HUES48 (cell line): ENCODE measurements around the gene PP2D1.

Experiments used
- H3K27ac ChIP-seq: one replicate; pipeline ENCODE4 v1.7.0; 2013; ENCODE audit warnings: low read depth, low read length, inconsistent platforms
- H3K27me3 ChIP-seq: 2 replicates; pipeline ENCODE4 v1.6.1; 2013; ENCODE audit warnings: mild to moderate bottlenecking, low read length; ENCODE audit not compliant: control insufficient read depth, insufficient read depth
- H3K36me3 ChIP-seq: 2 replicates; pipeline ENCODE4 v1.6.1; 2013; ENCODE audit warnings: low read length; ENCODE audit not compliant: control insufficient read depth, insufficient read depth
- H3K4me1 ChIP-seq: 2 replicates; pipeline ENCODE4 v1.6.1; 2013; ENCODE audit warnings: mild to moderate bottlenecking, low read length; ENCODE audit not compliant: control insufficient read depth, insufficient read depth
- H3K4me3 ChIP-seq: 2 replicates; pipeline ENCODE4 v1.5.1; 2013; ENCODE audit warnings: mild to moderate bottlenecking, low read depth, low read length
- H3K9ac ChIP-seq: 2 replicates; pipeline ENCODE4 v1.6.1; 2013; ENCODE audit warnings: mild to moderate bottlenecking, low read depth, low read length, moderate library complexity
- H3K9me3 ChIP-seq: 2 replicates; pipeline ENCODE4 v1.6.1; 2013; ENCODE audit warnings: low read length; ENCODE audit not compliant: control insufficient read depth, insufficient read depth

The PP2D1 gene, protein sequence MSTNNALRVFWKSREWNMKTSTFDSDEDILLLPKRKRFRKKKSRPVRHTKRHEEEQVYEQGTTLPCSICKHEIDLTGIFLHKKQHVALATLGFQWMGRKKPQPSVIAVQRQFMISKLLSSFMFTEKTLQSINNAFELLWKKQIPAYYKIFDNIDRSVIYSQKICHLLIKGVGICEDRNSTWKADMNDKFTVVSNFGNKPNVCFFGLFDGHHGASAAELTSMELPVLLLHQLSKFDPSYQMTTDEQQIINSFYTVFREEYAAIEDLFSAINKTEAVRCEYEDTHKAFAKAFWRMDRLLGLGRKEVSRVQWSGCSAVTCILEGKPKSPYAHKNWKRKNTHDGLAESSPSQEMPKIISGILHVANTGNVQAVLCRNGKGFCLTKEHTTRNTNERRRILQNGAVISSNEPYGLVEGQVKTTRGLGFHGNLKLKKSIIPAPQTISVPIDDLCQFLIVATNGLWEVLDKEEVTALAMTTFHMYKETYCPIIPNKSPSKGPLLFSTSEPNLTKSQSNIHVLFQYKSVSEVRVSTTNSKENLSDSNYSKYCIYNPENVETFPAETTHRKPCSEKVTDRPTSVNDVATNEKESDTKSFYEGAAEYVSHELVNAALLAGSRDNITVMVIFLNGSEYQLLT

DNA sequence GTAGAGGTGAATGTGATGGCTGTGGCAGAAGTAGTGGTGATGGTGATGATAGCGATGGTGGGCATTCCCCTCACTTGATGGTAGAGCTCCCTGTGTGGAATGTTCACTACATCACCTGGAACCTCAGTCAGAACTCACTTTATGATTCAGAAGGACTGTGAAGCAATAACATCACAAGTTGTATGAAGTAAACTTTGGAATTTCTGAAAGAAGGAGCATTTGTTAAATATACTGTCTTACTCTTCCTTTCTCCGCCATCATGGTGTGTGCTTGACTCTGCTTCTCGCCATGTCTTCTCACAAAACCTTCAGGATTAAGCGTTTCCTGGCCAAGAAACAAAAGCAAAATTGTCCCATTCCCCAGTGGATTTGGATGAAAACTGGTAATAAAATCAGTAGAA is at the start of gene PP2D1:
Gene PP2D1 (minus strand): TSS at position 101 of the 400 bp plus-strand sequence. CDS start 192 bp downstream, outside the sequence.
- H3K9me3 ChIP-seq, result no peaks in the 10 kb centered on the region
- no peak within 1 kb of the TSS for H3K9ac ChIP-seq
- no peaks in the 10 kb centered on the region for H3K36me3 ChIP-seq
- H3K4me1 ChIP-seq, result no peaks in the 10 kb centered on the region
- no peaks in the 10 kb centered on the region for H3K27me3 ChIP-seq
- H3K4me3 ChIP-seq, result no peak within 1 kb of the TSS
- no peak within 1 kb of the TSS for H3K27ac ChIP-seq

DNA sequence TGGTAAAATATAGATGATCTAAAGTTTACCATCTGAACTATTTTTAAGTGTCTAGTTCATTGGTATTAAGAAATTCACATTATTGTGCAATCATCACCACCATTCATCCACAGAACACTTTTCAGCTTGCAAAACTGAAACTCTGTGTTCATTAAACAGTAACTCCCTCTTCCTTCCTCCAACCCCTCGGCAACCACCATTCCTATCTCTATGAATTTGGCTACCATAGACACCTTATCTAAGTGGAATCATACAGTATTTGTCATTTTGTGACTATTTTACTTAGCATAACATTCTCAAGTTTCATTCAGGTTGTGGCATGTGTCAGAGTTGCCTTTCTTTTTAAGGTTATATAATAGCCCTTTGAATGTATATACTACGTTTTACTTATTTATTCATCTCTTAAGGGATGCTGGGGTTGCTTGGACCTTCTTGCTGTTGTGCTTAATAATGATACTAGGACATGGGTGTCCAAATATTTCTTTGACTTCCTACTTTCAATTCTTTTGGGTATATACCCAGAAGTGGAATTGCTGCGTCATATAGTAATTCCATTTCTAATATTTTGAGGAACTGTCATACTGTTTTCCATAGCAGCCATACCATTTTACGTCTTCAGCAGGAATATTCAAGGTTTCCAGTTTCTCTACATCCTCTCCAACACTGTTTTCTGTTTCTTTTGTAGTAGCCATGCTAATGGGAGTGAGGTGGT is 49.1 kb upstream of the PP2D1 start:
- Histone ChIP-seq H3K36me3 (no peaks in the 10 kb centered on the region), H3K4me3 (no peak overlapping the region), H3K9me3 (no peaks in the 10 kb centered on the region), H3K4me1 (no peaks in the 10 kb centered on the region), H3K27me3 (no peaks in the 10 kb centered on the region), H3K27ac (no peak overlapping the region), H3K9ac (no peak overlapping the region)

DNA sequence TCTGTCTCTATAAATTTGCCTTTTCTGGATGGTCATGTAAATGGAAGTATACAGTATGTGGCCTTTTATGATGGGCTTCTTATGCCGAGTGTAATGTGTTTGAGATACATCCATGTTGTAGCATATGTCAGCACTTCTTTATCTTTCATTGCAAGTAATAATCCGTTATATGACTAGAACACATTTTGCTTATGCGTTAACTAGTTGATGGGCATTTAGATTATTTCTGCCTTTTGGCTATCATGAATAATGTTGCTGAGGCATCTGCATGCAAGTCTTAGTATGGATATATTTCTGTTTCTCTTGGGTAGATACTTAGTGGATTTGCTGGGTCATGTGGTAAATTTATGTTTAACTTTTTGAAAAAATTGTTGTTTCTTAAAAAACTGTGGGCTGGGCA is 47.9 kb upstream of the PP2D1 start:
- no peak overlapping the region for H3K27ac ChIP-seq
- no peaks in the 10 kb centered on the region for H3K27me3 ChIP-seq
- no peaks in the 10 kb centered on the region for H3K36me3 ChIP-seq
- no peaks in the 10 kb centered on the region for H3K9me3 ChIP-seq
- H3K9ac ChIP-seq, result no peak overlapping the region
- H3K4me3 ChIP-seq, result no peak overlapping the region
- peaks cover 1% of the 10 kb centered on the region; the same call in 1 of the 2 replicates for H3K4me1 ChIP-seq

DNA sequence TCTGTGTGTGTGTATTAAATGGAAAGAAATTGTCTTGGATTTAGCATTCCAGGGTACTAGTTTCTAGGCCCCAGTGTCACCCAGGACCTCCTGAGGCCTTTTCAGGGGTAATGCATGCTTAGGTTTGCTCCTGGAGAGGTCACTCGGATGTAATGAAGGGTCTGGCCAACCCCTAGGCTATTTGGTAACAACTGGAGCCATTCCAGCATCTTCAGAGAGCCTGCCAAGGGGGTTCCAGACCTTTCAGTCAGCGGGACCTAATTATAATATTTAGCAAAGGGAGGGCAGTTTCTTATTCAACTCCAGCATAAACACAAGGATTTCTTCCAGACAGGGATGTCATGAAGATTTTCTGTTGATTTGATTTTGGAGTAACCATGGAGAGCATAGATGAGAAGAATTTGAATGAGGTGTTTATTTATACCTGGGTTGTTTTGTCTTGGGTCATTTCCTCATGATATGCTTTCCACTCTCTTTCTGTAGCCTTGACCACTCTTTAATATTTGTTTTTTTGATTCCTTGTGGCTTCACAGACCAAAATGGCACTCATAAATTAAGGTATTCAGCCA is 45.6 kb upstream of the PP2D1 start:
- H3K36me3 ChIP-seq, result no peaks in the 10 kb centered on the region
- no peaks in the 10 kb centered on the region for H3K27me3 ChIP-seq
- no peak overlapping the region for H3K9ac ChIP-seq
- peaks cover 3% of the 10 kb centered on the region; the same call in 1 of the 2 replicates for H3K4me1 ChIP-seq
- no peak overlapping the region for H3K4me3 ChIP-seq
- H3K9me3 ChIP-seq, result no peaks in the 10 kb centered on the region
- no peak overlapping the region for H3K27ac ChIP-seq

DNA sequence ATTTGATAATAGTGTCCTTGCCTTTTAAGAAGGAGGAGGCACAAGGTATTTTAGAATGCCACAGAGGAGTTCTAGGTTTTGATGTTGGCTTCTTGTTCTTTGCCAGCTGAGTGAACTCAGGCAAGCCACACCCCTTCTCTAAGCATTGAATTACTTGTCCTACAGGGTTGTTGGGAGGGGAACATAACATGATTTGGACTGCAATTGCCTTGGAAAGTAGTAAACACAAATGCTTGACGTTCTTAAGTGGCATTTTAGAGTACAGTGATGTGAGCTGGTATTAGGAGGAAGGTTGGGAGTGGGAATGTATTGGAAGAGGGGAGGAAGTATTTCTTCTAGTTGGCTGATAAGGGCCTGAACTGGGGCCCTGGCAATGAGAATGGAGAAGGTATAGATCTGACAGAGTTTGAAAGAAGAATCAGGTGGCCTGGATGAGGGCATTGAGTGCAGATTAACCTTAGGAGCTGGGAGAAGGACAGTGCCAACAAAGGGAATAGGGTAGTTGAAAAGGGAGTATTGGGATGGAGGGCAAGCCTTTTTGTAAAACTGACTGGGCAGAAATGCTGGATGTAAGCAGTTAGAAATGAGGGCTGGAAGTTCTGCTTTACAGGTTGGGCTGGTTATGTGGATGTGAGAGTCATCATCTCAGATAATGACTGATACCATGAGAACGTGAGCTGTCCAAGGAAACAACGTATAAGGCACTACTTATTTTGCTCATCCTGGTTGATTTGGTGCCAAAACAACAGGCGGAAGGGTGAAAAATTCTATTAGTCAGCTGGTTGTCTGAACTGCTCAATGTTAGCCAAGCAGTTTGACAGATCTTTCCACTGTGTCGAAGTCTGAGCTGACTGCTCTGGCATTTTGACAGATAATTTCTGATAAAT is 44.9 kb upstream of the PP2D1 start:
- H3K27me3 ChIP-seq, result no peaks in the 10 kb centered on the region
- H3K27ac ChIP-seq, result no peak overlapping the region
- no peak overlapping the region for H3K9ac ChIP-seq
- H3K4me1 ChIP-seq, result peaks cover 3% of the 10 kb centered on the region; the same call in 1 of the 2 replicates
- H3K36me3 ChIP-seq, result no peaks in the 10 kb centered on the region
- no peaks in the 10 kb centered on the region for H3K9me3 ChIP-seq
- no peak overlapping the region for H3K4me3 ChIP-seq

DNA sequence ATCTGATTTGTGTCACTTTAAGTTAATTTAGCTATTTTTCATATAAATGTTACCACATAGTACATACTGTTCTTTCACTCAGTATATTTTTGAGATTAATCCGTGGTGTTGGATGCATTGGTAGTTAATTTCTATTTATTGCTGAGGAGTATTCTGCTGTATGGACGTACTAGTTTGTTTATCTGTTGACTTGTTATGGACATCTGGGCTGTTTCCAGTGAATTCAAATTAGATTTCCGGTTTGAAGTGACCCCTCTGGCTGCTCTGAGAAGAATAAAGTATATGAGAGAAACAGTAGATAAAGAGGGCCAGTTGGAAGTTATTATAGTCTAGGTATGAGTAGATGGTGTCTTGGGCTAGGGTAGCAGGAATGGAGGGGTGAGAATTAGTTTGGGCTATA is 43.8 kb upstream of the PP2D1 start:
- Histone ChIP-seq H3K9ac (no peak overlapping the region), H3K4me3 (no peak overlapping the region), H3K4me1 (peaks cover 3% of the 10 kb centered on the region; the same call in 1 of the 2 replicates), H3K36me3 (no peaks in the 10 kb centered on the region), H3K27me3 (no peaks in the 10 kb centered on the region), H3K27ac (no peak overlapping the region), H3K9me3 (no peaks in the 10 kb centered on the region)

DNA sequence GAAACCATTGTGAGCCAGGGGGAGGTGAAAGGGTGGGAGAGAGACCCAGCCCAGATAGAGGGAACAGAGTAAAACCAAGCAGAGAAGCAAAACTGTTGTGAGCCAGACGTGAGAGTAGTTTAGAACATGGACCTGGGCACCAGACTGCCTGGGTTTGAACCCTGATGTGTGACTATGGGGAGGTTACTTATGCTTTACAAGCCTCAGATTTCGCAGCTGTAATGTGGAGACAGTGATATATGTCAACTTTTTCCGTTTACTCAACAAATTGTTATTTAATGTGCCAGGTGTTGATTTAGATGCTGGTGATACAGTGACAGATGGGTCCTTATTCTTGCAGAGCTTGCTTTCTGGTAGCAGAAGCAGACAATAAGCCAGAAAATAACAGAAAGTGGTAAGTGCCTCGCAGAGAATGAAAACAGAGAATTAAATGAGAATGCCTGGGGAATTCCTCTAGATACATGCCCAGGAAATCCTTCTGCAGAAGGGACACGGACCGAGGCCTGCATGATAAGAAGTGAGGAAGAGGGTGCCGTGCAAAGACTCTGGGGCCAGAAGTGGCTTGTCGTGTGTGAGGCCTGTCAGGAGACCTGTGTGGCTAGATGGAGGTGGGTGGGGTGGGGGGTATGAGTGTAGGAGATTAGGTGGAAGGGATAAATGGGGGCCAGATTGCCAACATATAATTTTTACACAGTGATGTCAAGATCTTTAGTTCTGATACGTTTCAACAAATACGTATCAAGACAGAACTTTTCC is 43.1 kb upstream of the PP2D1 start:
- Histone ChIP-seq H3K9me3 (no peaks in the 10 kb centered on the region), H3K27ac (no peak overlapping the region), H3K27me3 (no peaks in the 10 kb centered on the region), H3K9ac (no peak overlapping the region), H3K36me3 (no peaks in the 10 kb centered on the region), H3K4me3 (no peak overlapping the region), H3K4me1 (peaks cover 3% of the 10 kb centered on the region; the same call in 1 of the 2 replicates)

DNA sequence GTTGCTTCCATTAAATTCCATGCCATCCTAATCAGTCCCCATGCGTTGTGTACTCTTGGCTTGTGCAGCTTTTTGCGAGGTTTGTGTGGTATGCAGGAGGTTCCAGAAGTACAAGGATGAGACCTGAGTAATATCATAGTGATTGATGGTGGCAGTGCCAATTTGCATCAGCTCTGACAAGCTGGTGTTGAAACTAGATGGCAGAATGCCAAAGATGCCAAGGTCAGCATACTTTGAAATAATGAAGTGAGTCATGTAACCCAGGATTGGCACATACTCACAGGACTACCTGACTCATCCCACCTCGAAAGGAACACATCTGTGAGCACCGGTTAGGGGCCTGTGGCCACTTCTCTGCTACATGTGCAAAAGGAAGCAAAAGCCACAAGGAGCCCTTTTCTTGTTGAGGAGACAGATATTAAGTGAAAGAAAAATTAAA is 42.5 kb upstream of the PP2D1 start:
- Histone ChIP-seq H3K27me3 (no peaks in the 10 kb centered on the region), H3K9me3 (no peaks in the 10 kb centered on the region), H3K36me3 (no peaks in the 10 kb centered on the region), H3K27ac (no peak overlapping the region), H3K4me1 (peaks cover 3% of the 10 kb centered on the region; the same call in 1 of the 2 replicates), H3K9ac (no peak overlapping the region), H3K4me3 (no peak overlapping the region)

DNA sequence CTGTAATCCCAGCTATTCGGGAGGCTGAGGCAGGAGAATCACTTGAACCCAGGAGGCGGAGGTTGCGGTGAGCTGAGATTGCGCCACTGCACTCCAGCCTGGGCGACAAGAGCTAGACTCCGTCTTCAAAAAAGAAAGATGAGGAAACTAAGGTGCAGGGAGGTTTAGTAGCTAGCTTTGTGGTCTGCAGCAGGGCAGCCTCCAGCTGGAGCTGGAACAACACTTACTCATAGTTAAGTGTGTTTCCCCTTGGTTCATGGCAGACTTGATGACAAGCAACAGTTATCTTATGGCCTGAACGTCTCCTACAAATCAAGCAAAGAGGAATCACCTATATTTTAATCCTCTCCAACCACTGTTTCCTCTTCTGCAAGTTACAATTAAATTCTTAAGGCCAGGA is 40.8 kb upstream of the PP2D1 start:
- Histone ChIP-seq H3K9ac (no peak overlapping the region), H3K4me1 (peaks cover 3% of the 10 kb centered on the region; the same call in 1 of the 2 replicates), H3K4me3 (no peak overlapping the region), H3K27me3 (no peaks in the 10 kb centered on the region), H3K27ac (no peak overlapping the region), H3K9me3 (no peaks in the 10 kb centered on the region), H3K36me3 (no peaks in the 10 kb centered on the region)
